SU-DHL-6 (cell line): ENCODE measurements around the gene PSTPIP1.

Source experiments
- CTCF ChIP-seq: fragments of 200-600 bp; sonication (generic); IDR thresholded peaks from one replicate; pipeline ENCODE4 v1.5.1; 2017; ENCODE audit warnings: antibody characterized with exemption, mild to moderate bottlenecking, low read length, moderate library complexity; ENCODE audit not compliant: insufficient read depth, poor library complexity, severe bottlenecking
- EZH2phosphoT487 ChIP-seq: fragments of 200-600 bp; sonication (generic), shearing (Covaris generic); conservative IDR thresholded peaks from 2 replicates; pipeline ENCODE4 v1.6.1; 2018; ENCODE audit warnings: mild to moderate bottlenecking, antibody characterized with exemption, low read length, moderate library complexity, mixed read lengths

GRCh38 chr15:77020348-77021087 is 25.6 kb downstream of the PSTPIP1 start:
- TF ChIP-seq CTCF (no peak), EZH2phosphoT487 (no peak)
